Trophoblast cell (in vitro differentiated cells and primary cell): Measurements from ENCODE around the gene TMEM232.

Source experiments
- DNase-seq, 2 donors: peaks; one replicate each; pipeline ENCODE4 v3.0.0-alpha.2; 2016
- H2AFZ ChIP-seq: 2 replicates; pipeline ENCODE4 v1.6.1; 2013; ENCODE audit warnings: low read length, moderate library complexity, mild to moderate bottlenecking; ENCODE audit not compliant: insufficient read depth, poor library complexity
- H2AK5ac ChIP-seq: 2 replicates; pipeline ENCODE4 v1.6.1; 2013; ENCODE audit warnings: mild to moderate bottlenecking, low read length
- H2BK120ac ChIP-seq: 2 replicates; pipeline ENCODE4 v1.6.1; 2013; ENCODE audit warnings: low read length, mild to moderate bottlenecking, moderate library complexity; ENCODE audit not compliant: insufficient read depth, poor library complexity
- H2BK12ac ChIP-seq: 2 replicates; pipeline ENCODE4 v1.6.1; 2013; ENCODE audit warnings: mild to moderate bottlenecking, low read length, moderate library complexity
- H2BK5ac ChIP-seq: 2 replicates; pipeline ENCODE4 v1.6.1; 2013; ENCODE audit warnings: low read length, low read depth, moderate library complexity, mild to moderate bottlenecking; ENCODE audit not compliant: poor library complexity
- H3K14ac ChIP-seq: 2 replicates; pipeline ENCODE4 v1.6.1; 2013; ENCODE audit warnings: mild to moderate bottlenecking, low read length
- H3K18ac ChIP-seq: 2 replicates; pipeline ENCODE4 v1.6.1; 2013; ENCODE audit warnings: mild to moderate bottlenecking, low read length
- H3K23ac ChIP-seq: 2 replicates; pipeline ENCODE4 v1.6.1; 2013; ENCODE audit warnings: low read length
- H3K27ac ChIP-seq: 2 replicates; pipeline ENCODE4 v1.5.1; 2013; ENCODE audit warnings: low read depth, mild to moderate bottlenecking, inconsistent platforms, low read length, moderate library complexity
- H3K27me3 ChIP-seq: 2 replicates; pipeline ENCODE4 v1.6.1; 2013; ENCODE audit warnings: inconsistent platforms, mild to moderate bottlenecking, low read length, moderate library complexity; ENCODE audit not compliant: insufficient read depth
- H3K36me3 ChIP-seq, 2 experiments: 1 replicate in 1 of 2; 2 replicates in 1 of 2; pipeline ENCODE4 v1.6.1; 2013; ENCODE audit warnings: low read length in 2 of 2, mild to moderate bottlenecking in 2 of 2, moderate library complexity in 1 of 2; ENCODE audit not compliant: insufficient read depth in 2 of 2, control insufficient read depth in 1 of 2
- H3K4ac ChIP-seq: 2 replicates; pipeline ENCODE4 v1.6.1; 2013; ENCODE audit warnings: low read depth, mild to moderate bottlenecking, low read length, moderate library complexity
- H3K4me1 ChIP-seq, 2 experiments: 1 replicate in 1 of 2; 2 replicates in 1 of 2; pipeline ENCODE4 v1.6.1; 2013; ENCODE audit warnings: low read length in 2 of 2, mild to moderate bottlenecking in 2 of 2, moderate library complexity in 1 of 2; ENCODE audit not compliant: insufficient read depth in 2 of 2, control insufficient read depth in 1 of 2
- H3K4me2 ChIP-seq: 2 replicates; pipeline ENCODE4 v1.6.1; 2013; ENCODE audit warnings: inconsistent platforms, mild to moderate bottlenecking, low read length, moderate library complexity
- H3K4me3 ChIP-seq: 2 replicates; pipeline ENCODE4 v1.5.1; 2013; ENCODE audit warnings: mild to moderate bottlenecking, low read depth, low read length, inconsistent platforms
- H3K79me1 ChIP-seq: one replicate; pipeline ENCODE4 v1.6.1; 2013; ENCODE audit warnings: low read length
- H3K79me2 ChIP-seq: 2 replicates; pipeline ENCODE4 v1.6.1; 2013; ENCODE audit warnings: low read length, mild to moderate bottlenecking; ENCODE audit not compliant: control insufficient read depth, insufficient read depth, poor library complexity
- H3K9ac ChIP-seq: 2 replicates; pipeline ENCODE4 v1.6.1; 2013; ENCODE audit warnings: mild to moderate bottlenecking, low read length
- H3K9me3 ChIP-seq: 2 replicates; pipeline ENCODE4 v1.6.1; 2013; ENCODE audit warnings: low read depth, mild to moderate bottlenecking, control low read depth, inconsistent platforms, low read length; ENCODE audit not compliant: insufficient read depth
- H4K12ac ChIP-seq: 2 replicates; pipeline ENCODE4 v1.6.1; 2013; ENCODE audit warnings: low read depth, mild to moderate bottlenecking, low read length, moderate library complexity
- H4K8ac ChIP-seq: 2 replicates; pipeline ENCODE4 v1.6.1; 2013; ENCODE audit warnings: low read depth, mild to moderate bottlenecking, low read length, moderate library complexity
- H4K91ac ChIP-seq: one replicate; pipeline ENCODE4 v1.6.1; 2013; ENCODE audit warnings: low read depth, mild to moderate bottlenecking, low read length, moderate library complexity
- WGBS: extraction: QIAGEN DNeasy Blood & Tissue Kit; methylation state at CpG from one replicate; pipeline ENCODE4 v1.1.7; 2013; ENCODE audit warnings: missing lambda C conversion rate; ENCODE audit not compliant: insufficient read length, insufficient coverage; ENCODE audit errors: extremely low coverage; 5-methylcytosine and 5-hydroxymethylcytosine counted together

TMEM232 gene

DNA sequence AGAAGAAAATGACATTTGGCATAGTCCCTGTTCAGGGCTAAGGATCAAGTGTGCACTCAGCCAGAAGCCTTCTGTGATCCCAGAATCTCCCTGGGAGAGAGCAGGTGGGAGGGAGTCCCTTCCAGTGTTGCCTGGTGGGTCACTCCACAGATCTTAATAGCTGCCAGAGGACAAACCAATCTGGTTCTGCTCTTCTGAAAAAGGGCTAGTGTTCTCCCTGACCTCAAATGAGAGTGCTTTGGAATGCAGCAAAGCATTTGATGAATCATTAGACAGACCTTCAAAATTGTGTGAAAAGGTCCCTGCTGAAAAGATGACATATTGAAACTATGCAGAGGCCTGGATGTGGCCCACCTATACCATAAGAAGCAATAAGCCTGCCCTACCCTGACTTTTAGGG is 339.7 kb downstream of the TMEM232 start:
- Histone ChIP-seq H2BK120ac (peak overlapping the region; percentile 79), H2AFZ (no peak overlapping the region), H2AK5ac (no peak overlapping the region), H3K4ac (no peak overlapping the region), H3K79me1 (peaks cover 11% of the 10 kb centered on the region), H3K23ac (no peak overlapping the region), H4K91ac (no peak overlapping the region), H3K27me3 (no peaks in the 10 kb centered on the region), H3K27ac (peak overlapping the region; percentile 95), H3K4me2 (no peak overlapping the region), H3K4me1 (peaks cover 4 to 17% of the 10 kb centered on the region in 2 experiments), H3K14ac (no peak overlapping the region), H2BK12ac (no peak overlapping the region), H2BK5ac (no peak overlapping the region), H3K79me2 (no peaks in the 10 kb centered on the region), H3K4me3 (no peak overlapping the region), H4K12ac (no peak overlapping the region), H4K8ac (no peak overlapping the region), H3K9ac (no peak overlapping the region), H3K9me3 (no peaks in the 10 kb centered on the region), H3K18ac (no peak overlapping the region), H3K36me3 (no peaks in the 10 kb centered on the region)
- peak; percentile 38 to 81 for DNase-seq

DNA sequence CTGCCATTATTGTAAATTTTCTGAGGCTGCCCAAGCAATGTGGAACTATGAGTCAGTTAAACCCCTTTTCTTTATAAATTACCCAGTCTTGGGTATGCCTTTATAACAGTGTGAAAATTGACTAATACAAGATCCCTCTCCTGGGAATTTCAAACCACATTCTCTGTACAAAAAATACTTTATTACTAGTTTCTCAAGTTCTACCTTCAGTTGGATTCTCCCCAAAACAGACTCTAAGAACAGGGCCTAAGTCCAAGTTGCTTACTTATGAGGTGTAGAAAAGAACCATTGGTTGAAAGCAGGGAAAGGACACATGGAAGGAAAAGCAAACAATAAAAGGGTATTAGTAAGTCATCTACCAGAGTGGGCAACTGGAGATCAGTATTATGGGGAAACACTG is 343.2 kb downstream of the TMEM232 start:
- H3K79me1 ChIP-seq, result peaks cover 16% of the 10 kb centered on the region
- H3K4me2 ChIP-seq, result no peak overlapping the region
- H2BK5ac ChIP-seq, result no peak overlapping the region
- H3K27ac ChIP-seq, result no peak overlapping the region
- no peak for DNase-seq
- no peaks in the 10 kb centered on the region for H3K36me3 ChIP-seq
- H3K14ac ChIP-seq, result no peak overlapping the region
- H3K18ac ChIP-seq, result no peak overlapping the region
- no peak overlapping the region for H2BK12ac ChIP-seq
- H4K12ac ChIP-seq, result no peak overlapping the region
- no peaks in the 10 kb centered on the region for H3K79me2 ChIP-seq
- peaks cover 4 to 17% of the 10 kb centered on the region in 2 experiments for H3K4me1 ChIP-seq
- no peak overlapping the region for H4K8ac ChIP-seq
- no peak overlapping the region for H4K91ac ChIP-seq
- no peak overlapping the region for H2AK5ac ChIP-seq
- no peaks in the 10 kb centered on the region for H3K27me3 ChIP-seq
- H3K23ac ChIP-seq, result no peak overlapping the region
- no peak overlapping the region for H2AFZ ChIP-seq
- no peaks in the 10 kb centered on the region for H3K9me3 ChIP-seq
- no peak overlapping the region for H3K9ac ChIP-seq
- no peak overlapping the region for H2BK120ac ChIP-seq
- H3K4ac ChIP-seq, result no peak overlapping the region
- H3K4me3 ChIP-seq, result no peak overlapping the region

DNA sequence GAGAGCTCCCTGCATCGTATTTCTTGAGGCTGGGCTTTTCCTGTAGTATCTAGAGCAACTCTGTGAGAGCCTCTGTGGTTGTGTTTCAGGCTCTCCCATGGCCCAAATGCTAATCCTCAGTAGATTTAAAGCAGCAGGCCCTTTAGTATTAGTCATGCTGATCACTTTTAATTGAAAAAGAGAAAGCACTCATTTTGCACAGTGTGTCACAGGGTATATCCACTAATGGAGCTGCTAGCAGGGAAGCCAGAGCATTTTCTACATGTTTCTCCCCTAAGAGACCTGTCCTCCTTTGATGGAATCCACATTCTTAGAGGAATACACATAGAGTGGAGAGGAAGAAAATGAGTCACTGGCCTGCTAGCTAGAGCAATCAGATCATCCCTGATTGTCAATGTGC is 348.5 kb downstream of the TMEM232 start:
- H3K4me1 ChIP-seq, result peaks cover 0 to 6% of the 10 kb centered on the region in 2 experiments
- WGBS, result no CpG with 5 or more reads among the region's 1 CpG
- DNase-seq, result peak; percentile 69 to 90

DNA sequence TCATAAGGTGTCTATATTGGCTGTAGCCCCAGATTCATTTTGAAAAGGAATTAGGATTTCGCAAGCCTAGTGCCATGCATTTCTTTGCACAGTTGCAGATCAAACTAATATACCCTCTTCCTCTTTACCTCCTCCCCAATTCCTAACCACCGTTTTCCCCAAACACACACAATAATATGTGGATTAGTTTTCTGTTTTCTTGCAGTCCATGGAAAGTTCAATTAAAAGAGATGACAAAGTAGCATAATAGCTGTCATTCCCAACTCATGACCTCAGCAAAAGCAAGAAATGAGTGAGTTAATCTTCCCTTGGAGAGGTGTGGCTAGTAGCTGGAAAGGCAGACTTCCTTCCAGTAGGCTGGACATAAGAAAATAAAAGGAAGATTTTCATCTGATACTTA is 349.1 kb downstream of the TMEM232 start:
- Histone ChIP-seq H3K79me2 (no peaks in the 10 kb centered on the region), H2BK12ac (no peak overlapping the region), H3K27me3 (no peaks in the 10 kb centered on the region), H3K9ac (no peak overlapping the region), H3K23ac (no peak overlapping the region), H3K4me3 (no peak overlapping the region), H2AK5ac (no peak overlapping the region), H4K91ac (no peak overlapping the region), H2BK5ac (no peak overlapping the region), H3K79me1 (peaks cover 4% of the 10 kb centered on the region), H2BK120ac (no peak overlapping the region), H4K8ac (no peak overlapping the region), H4K12ac (no peak overlapping the region), H3K4ac (no peak overlapping the region), H3K36me3 (no peaks in the 10 kb centered on the region), H3K27ac (peak overlapping the region; percentile 92), H3K4me1 (peaks cover 0 to 6% of the 10 kb centered on the region in 2 experiments), H3K9me3 (no peaks in the 10 kb centered on the region), H3K4me2 (no peak overlapping the region), H2AFZ (no peak overlapping the region), H3K18ac (no peak overlapping the region), H3K14ac (no peak overlapping the region)
- peak; percentile 7 to 70 for DNase-seq
- no CpG with 5 or more reads among the region's 2 CpGs for WGBS

More for the DNA sequence above, 348.5 kb downstream of the TMEM232 start:
- Histone ChIP-seq H3K23ac (no peak overlapping the region), H3K9me3 (no peaks in the 10 kb centered on the region), H3K4ac (no peak overlapping the region), H3K79me2 (no peaks in the 10 kb centered on the region), H2BK120ac (no peak overlapping the region), H3K27ac (peak overlapping the region; percentile 92), H3K4me2 (no peak overlapping the region), H2AFZ (no peak overlapping the region), H3K18ac (no peak overlapping the region), H2AK5ac (no peak overlapping the region), H3K9ac (no peak overlapping the region), H3K79me1 (peaks cover 4% of the 10 kb centered on the region), H2BK12ac (no peak overlapping the region), H3K4me3 (no peak overlapping the region), H4K12ac (no peak overlapping the region), H4K8ac (no peak overlapping the region), H3K36me3 (no peaks in the 10 kb centered on the region), H3K27me3 (no peaks in the 10 kb centered on the region), H3K14ac (no peak overlapping the region), H4K91ac (no peak overlapping the region), H2BK5ac (peak overlapping the region; percentile 15)
